MM.1S (cell line): Measurements from ENCODE around the gene NFKBIE.

ENCODE experiments used
- EZH2phosphoT487 ChIP-seq: fragments of 300-600 bp; sonication (generic); IDR thresholded peaks from 2 replicates; pipeline ENCODE4 v1.6.1; 2018; ENCODE audit warnings: antibody characterized with exemption, low read length
- TF ChIP-seq, protein P1 (sequence below): fragments of 300-600 bp; sonication (generic); IDR thresholded peaks from 2 replicates; pipeline ENCODE4 v1.5.1; 2016; ENCODE audit warnings: antibody characterized with exemption, low read length, mixed read lengths

GRCh38 chr6:44309631-44310030, 44.3 kb upstream of the NFKBIE start:
- TF ChIP-seq, protein P1, sequence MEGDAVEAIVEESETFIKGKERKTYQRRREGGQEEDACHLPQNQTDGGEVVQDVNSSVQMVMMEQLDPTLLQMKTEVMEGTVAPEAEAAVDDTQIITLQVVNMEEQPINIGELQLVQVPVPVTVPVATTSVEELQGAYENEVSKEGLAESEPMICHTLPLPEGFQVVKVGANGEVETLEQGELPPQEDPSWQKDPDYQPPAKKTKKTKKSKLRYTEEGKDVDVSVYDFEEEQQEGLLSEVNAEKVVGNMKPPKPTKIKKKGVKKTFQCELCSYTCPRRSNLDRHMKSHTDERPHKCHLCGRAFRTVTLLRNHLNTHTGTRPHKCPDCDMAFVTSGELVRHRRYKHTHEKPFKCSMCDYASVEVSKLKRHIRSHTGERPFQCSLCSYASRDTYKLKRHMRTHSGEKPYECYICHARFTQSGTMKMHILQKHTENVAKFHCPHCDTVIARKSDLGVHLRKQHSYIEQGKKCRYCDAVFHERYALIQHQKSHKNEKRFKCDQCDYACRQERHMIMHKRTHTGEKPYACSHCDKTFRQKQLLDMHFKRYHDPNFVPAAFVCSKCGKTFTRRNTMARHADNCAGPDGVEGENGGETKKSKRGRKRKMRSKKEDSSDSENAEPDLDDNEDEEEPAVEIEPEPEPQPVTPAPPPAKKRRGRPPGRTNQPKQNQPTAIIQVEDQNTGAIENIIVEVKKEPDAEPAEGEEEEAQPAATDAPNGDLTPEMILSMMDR = no peak
- no peak for TF ChIP-seq EZH2phosphoT487
